ENCODE data around the gene TSPAN2. TPM values are rescaled to one million over a fixed set of nuclear protein-coding genes. Genes with fewer than 3 reads are reported as not detected.

Gene TSPAN2
- total and polyA plus RNA-seq, 2 experiments from 2014 or later: 11.2 to 11.8 TPM

DNA sequence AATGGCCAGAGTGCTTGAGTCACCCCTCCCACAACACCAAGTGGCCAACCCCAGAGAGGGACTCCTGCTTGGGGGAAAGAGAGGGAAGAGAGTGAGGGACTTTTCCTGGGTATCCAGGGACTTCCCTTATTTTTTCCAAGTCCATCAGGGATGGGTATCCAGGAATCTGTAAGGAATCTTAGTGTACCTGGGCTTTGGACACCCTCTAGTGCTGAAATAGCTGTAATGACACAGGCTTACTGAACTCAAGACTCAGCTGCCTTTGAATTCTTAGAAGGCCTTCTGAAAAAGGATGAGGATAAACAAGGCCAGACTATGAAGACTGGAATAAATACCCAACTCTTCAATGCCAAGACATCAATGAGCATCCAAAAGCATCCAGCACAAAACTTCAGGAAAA lies 47.6 kb downstream of the TSPAN2 start:
- no peak overlapping the region for H3K4me3 ChIP-seq
- no peaks in the 10 kb centered on the region for H3K4me1 ChIP-seq (ENCODE audit: insufficient read depth)
- H3K4me2 ChIP-seq: no peak overlapping the region
- Mint-ChIP-seq H3K27ac (no peak overlapping the region), H3K4me3 (no peak overlapping the region), H3K27me3 (ENCODE audit: insufficient read depth, low read depth, poor library complexity) (no peaks in the 10 kb centered on the region), H3K4me1 (peaks cover 3% of the 10 kb centered on the region; the same call in 1 of the 3 replicates), H3K36me3 (ENCODE audit: low read depth) (peaks cover 4% of the 10 kb centered on the region; the same call in 2 of the 3 replicates), H3K9me3 (peaks cover 8% of the 10 kb centered on the region; the same call in 2 of the 3 replicates)
- TF ChIP-seq, protein P1, sequence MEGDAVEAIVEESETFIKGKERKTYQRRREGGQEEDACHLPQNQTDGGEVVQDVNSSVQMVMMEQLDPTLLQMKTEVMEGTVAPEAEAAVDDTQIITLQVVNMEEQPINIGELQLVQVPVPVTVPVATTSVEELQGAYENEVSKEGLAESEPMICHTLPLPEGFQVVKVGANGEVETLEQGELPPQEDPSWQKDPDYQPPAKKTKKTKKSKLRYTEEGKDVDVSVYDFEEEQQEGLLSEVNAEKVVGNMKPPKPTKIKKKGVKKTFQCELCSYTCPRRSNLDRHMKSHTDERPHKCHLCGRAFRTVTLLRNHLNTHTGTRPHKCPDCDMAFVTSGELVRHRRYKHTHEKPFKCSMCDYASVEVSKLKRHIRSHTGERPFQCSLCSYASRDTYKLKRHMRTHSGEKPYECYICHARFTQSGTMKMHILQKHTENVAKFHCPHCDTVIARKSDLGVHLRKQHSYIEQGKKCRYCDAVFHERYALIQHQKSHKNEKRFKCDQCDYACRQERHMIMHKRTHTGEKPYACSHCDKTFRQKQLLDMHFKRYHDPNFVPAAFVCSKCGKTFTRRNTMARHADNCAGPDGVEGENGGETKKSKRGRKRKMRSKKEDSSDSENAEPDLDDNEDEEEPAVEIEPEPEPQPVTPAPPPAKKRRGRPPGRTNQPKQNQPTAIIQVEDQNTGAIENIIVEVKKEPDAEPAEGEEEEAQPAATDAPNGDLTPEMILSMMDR (conservative IDR thresholded peaks at IDR 0.05; ENCODE audit: low read depth in 2 of 2): peak; percentile 69 to 73
- TF ChIP-seq EZH2phosphoT487 (IDR thresholded peaks at IDR 0.05; ENCODE audit: unreplicated experiment): no peak
- H3K27ac ChIP-seq (ENCODE audit: low read depth): no peak overlapping the region
- H2AFZ ChIP-seq: no peak overlapping the region
- H4K20me1 ChIP-seq (replicated peaks; ENCODE audit: insufficient read depth): no peaks in the 10 kb centered on the region
- ATAC-seq (peak; percentile 91), DNase-seq (ENCODE audit: low spot score) (peak; percentile 72)
- H3K9me2 ChIP-seq (ENCODE audit: insufficient read depth): no peaks in the 10 kb centered on the region
- H3K36me3 ChIP-seq (ENCODE audit: insufficient read depth): no peaks in the 10 kb centered on the region
- H3F3A ChIP-seq (replicated peaks; ENCODE audit: low read depth): no peaks in the 10 kb centered on the region
- no peaks in the 10 kb centered on the region for H3K79me2 ChIP-seq (replicated peaks; ENCODE audit: insufficient read depth)
- H3K27me3 ChIP-seq (ENCODE audit: insufficient read depth): no peaks in the 10 kb centered on the region

DNA sequence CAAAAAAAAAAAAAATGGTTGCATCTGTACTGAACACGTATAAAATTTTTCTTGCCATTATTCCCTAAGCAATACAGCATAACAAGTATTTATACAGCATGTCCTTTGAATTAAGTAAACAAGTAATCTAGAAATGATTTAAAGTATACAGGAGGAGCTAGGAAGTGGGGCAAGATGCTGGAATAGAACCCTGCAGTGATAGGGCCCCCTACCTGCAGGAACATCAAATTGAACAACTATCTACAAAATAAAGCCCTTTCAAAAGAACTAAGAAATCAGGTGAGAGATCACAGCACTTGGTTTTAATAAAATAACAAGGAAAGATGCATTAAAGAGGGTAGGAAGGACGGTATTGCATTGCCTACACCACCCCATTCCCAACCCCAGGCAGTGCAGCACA lies 48.8 kb downstream of the TSPAN2 start:
- no peaks in the 10 kb centered on the region for H3K27me3 ChIP-seq (ENCODE audit: insufficient read depth)
- no peak overlapping the region for H2AFZ ChIP-seq
- no peak overlapping the region for H3K27ac ChIP-seq (ENCODE audit: low read depth)
- H3K4me1 ChIP-seq (ENCODE audit: insufficient read depth): no peaks in the 10 kb centered on the region
- TF ChIP-seq NANOG (IDR thresholded peaks at IDR 0.05; ENCODE audit: borderline replicate concordance) (no peak), EZH2 (IDR thresholded peaks at IDR 0.05; ENCODE audit: low read depth, unreplicated experiment) (no peak), ZNF331 (CRISPR knock-in tag; IDR thresholded peaks at IDR 0.05; ENCODE audit: low read depth) (no peak), EZH2phosphoT487 (IDR thresholded peaks at IDR 0.05; ENCODE audit: unreplicated experiment) (no peak), POLR2AphosphoS5 (IDR thresholded peaks at IDR 0.05; ENCODE audit: low read depth) (no peak), JUNB (IDR thresholded peaks at IDR 0.05; ENCODE audit: unreplicated experiment) (no peak)
- TF ChIP-seq, protein P1 (conservative IDR thresholded peaks at IDR 0.05; ENCODE audit: low read depth in 2 of 2): peak; percentile 45 to 53
- TF ChIP-seq, protein P2, sequence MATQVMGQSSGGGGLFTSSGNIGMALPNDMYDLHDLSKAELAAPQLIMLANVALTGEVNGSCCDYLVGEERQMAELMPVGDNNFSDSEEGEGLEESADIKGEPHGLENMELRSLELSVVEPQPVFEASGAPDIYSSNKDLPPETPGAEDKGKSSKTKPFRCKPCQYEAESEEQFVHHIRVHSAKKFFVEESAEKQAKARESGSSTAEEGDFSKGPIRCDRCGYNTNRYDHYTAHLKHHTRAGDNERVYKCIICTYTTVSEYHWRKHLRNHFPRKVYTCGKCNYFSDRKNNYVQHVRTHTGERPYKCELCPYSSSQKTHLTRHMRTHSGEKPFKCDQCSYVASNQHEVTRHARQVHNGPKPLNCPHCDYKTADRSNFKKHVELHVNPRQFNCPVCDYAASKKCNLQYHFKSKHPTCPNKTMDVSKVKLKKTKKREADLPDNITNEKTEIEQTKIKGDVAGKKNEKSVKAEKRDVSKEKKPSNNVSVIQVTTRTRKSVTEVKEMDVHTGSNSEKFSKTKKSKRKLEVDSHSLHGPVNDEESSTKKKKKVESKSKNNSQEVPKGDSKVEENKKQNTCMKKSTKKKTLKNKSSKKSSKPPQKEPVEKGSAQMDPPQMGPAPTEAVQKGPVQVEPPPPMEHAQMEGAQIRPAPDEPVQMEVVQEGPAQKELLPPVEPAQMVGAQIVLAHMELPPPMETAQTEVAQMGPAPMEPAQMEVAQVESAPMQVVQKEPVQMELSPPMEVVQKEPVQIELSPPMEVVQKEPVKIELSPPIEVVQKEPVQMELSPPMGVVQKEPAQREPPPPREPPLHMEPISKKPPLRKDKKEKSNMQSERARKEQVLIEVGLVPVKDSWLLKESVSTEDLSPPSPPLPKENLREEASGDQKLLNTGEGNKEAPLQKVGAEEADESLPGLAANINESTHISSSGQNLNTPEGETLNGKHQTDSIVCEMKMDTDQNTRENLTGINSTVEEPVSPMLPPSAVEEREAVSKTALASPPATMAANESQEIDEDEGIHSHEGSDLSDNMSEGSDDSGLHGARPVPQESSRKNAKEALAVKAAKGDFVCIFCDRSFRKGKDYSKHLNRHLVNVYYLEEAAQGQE (IDR thresholded peaks at IDR 0.05; ENCODE audit: unreplicated experiment): no peak
- TF ChIP-seq, protein P3, sequence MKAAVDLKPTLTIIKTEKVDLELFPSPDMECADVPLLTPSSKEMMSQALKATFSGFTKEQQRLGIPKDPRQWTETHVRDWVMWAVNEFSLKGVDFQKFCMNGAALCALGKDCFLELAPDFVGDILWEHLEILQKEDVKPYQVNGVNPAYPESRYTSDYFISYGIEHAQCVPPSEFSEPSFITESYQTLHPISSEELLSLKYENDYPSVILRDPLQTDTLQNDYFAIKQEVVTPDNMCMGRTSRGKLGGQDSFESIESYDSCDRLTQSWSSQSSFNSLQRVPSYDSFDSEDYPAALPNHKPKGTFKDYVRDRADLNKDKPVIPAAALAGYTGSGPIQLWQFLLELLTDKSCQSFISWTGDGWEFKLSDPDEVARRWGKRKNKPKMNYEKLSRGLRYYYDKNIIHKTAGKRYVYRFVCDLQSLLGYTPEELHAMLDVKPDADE (IDR thresholded peaks at IDR 0.05): no peak
- H4K20me1 ChIP-seq (replicated peaks; ENCODE audit: insufficient read depth): no peaks in the 10 kb centered on the region
- Mint-ChIP-seq H3K27ac (no peak overlapping the region), H3K36me3 (ENCODE audit: low read depth) (no peaks in the 10 kb centered on the region), H3K4me1 (peaks cover 3% of the 10 kb centered on the region; the same call in 1 of the 3 replicates), H3K9me3 (no peaks in the 10 kb centered on the region), H3K4me3 (no peak overlapping the region), H3K27me3 (ENCODE audit: insufficient read depth, low read depth, poor library complexity) (no peaks in the 10 kb centered on the region)
- no peak overlapping the region for H3K4me3 ChIP-seq
- no peaks in the 10 kb centered on the region for H3K79me2 ChIP-seq (replicated peaks; ENCODE audit: insufficient read depth)
- DNase-seq (ENCODE audit: low spot score) (peak; percentile 18), ATAC-seq (no peak)
- H3K36me3 ChIP-seq (ENCODE audit: insufficient read depth): no peaks in the 10 kb centered on the region
- no peaks in the 10 kb centered on the region for H3F3A ChIP-seq (replicated peaks; ENCODE audit: low read depth)
- H3K4me2 ChIP-seq: no peak overlapping the region
- no peaks in the 10 kb centered on the region for H3K9me2 ChIP-seq (ENCODE audit: insufficient read depth)

Measured in GM23338 (cell line).